ENCODE results near the gene IMMP2L.

The IMMP2L gene

GRCh38 chr7:110841840-110842545 lies 720.3 kb downstream of the IMMP2L start:
- no peak overlapping the region for H3K4me2 ChIP-seq (ENCODE audit: low read depth, low read length, poor library complexity, severe bottlenecking)
- H3K27me3 ChIP-seq (ENCODE audit: low read length): no peaks in the 10 kb centered on the region
- no peak overlapping the region for H2AFZ ChIP-seq (ENCODE audit: low read depth, low read length, severe bottlenecking)
- TF ChIP-seq EZH2phosphoT487 (conservative IDR thresholded peaks at IDR 0.05; ENCODE audit: low read length): no peak
- TF ChIP-seq CTCF (IDR thresholded peaks at IDR 0.05; ENCODE audit: insufficient read depth, low read length, poor library complexity, severe bottlenecking): no peak
- H3K9me2 ChIP-seq (replicated peaks; ENCODE audit: insufficient read depth, low read length): no peaks in the 10 kb centered on the region
- no peaks in the 10 kb centered on the region for H3K36me3 ChIP-seq (ENCODE audit: low read length)
- no peaks in the 10 kb centered on the region for H3F3A ChIP-seq (ENCODE audit: insufficient read depth)
- no peaks in the 10 kb centered on the region for H4K20me1 ChIP-seq (ENCODE audit: low read depth, low read length)
- no peaks in the 10 kb centered on the region for H3K79me2 ChIP-seq (ENCODE audit: insufficient read depth, low read length)
- H3K4me3 ChIP-seq (ENCODE audit: insufficient read depth, low read length, poor library complexity, severe bottlenecking): no peak overlapping the region
- no peak overlapping the region for H3K27ac ChIP-seq (ENCODE audit: low read depth, low read length)
- no peaks in the 10 kb centered on the region for H3K9me3 ChIP-seq (ENCODE audit: insufficient read depth, low read length)
- H3K9ac ChIP-seq (ENCODE audit: low read length): no peak overlapping the region

GRCh38 chr7:110839866-110840265 lies 722.4 kb downstream of the IMMP2L start:
- H2AFZ ChIP-seq (ENCODE audit: low read depth, low read length, severe bottlenecking): no peak overlapping the region
- TF ChIP-seq EZH2phosphoT487 (conservative IDR thresholded peaks at IDR 0.05; ENCODE audit: low read length): no peak
- no peak for TF ChIP-seq CTCF (IDR thresholded peaks at IDR 0.05; ENCODE audit: insufficient read depth, low read length, poor library complexity, severe bottlenecking)

GRCh38 chr7:110835849-110836248 lies 726.4 kb downstream of the IMMP2L start:
- H3K9me2 ChIP-seq (replicated peaks; ENCODE audit: insufficient read depth, low read length): no peaks in the 10 kb centered on the region
- no peaks in the 10 kb centered on the region for H4K20me1 ChIP-seq (ENCODE audit: low read depth, low read length)
- H3K9ac ChIP-seq (ENCODE audit: low read length): no peak overlapping the region
- TF ChIP-seq CTCF (IDR thresholded peaks at IDR 0.05; ENCODE audit: insufficient read depth, low read length, poor library complexity, severe bottlenecking) (no peak), EZH2phosphoT487 (conservative IDR thresholded peaks at IDR 0.05; ENCODE audit: low read length) (no peak)
- H3K27ac ChIP-seq (ENCODE audit: low read depth, low read length): no peak overlapping the region
- no peak overlapping the region for H3K4me2 ChIP-seq (ENCODE audit: low read depth, low read length, poor library complexity, severe bottlenecking)
- H3K36me3 ChIP-seq (ENCODE audit: low read length): no peaks in the 10 kb centered on the region
- no peaks in the 10 kb centered on the region for H3F3A ChIP-seq (ENCODE audit: insufficient read depth)
- H3K4me3 ChIP-seq (ENCODE audit: insufficient read depth, low read length, poor library complexity, severe bottlenecking): no peak overlapping the region
- H2AFZ ChIP-seq (ENCODE audit: low read depth, low read length, severe bottlenecking): no peak overlapping the region
- H3K27me3 ChIP-seq (ENCODE audit: low read length): no peaks in the 10 kb centered on the region
- H3K9me3 ChIP-seq (ENCODE audit: insufficient read depth, low read length): no peaks in the 10 kb centered on the region
- no peaks in the 10 kb centered on the region for H3K79me2 ChIP-seq (ENCODE audit: insufficient read depth, low read length)

More at GRCh38 chr7:110839866-110840265, 722.4 kb downstream of the IMMP2L start:
- H4K20me1 ChIP-seq (ENCODE audit: low read depth, low read length): no peaks in the 10 kb centered on the region
- H3K9me2 ChIP-seq (replicated peaks; ENCODE audit: insufficient read depth, low read length): no peaks in the 10 kb centered on the region
- no peak overlapping the region for H3K4me2 ChIP-seq (ENCODE audit: low read depth, low read length, poor library complexity, severe bottlenecking)
- H3K27me3 ChIP-seq (ENCODE audit: low read length): no peaks in the 10 kb centered on the region
- H3K9ac ChIP-seq (ENCODE audit: low read length): no peak overlapping the region
- H3K79me2 ChIP-seq (ENCODE audit: insufficient read depth, low read length): no peaks in the 10 kb centered on the region
- H3K9me3 ChIP-seq (ENCODE audit: insufficient read depth, low read length): no peaks in the 10 kb centered on the region
- no peaks in the 10 kb centered on the region for H3F3A ChIP-seq (ENCODE audit: insufficient read depth)
- no peak overlapping the region for H3K27ac ChIP-seq (ENCODE audit: low read depth, low read length)
- no peaks in the 10 kb centered on the region for H3K36me3 ChIP-seq (ENCODE audit: low read length)
- no peak overlapping the region for H3K4me3 ChIP-seq (ENCODE audit: insufficient read depth, low read length, poor library complexity, severe bottlenecking)

All from SU-DHL-6 (cell line).